Femur (tissue), 1 donor: ENCODE data around the gene ADARB2.
A peak's percentile ranks its signal among the peaks of the same experiment; 100 is the strongest.
"Not testable (repeated sequence)": the region's sequence is repeated elsewhere in the genome, so short reads cannot be mapped to it uniquely, and the experiment has no call there.

Experiments
- DNase-seq: peaks from one replicate; pipeline ENCODE4 v3.0.0-alpha.2; 2017

Gene ADARB2

DNA sequence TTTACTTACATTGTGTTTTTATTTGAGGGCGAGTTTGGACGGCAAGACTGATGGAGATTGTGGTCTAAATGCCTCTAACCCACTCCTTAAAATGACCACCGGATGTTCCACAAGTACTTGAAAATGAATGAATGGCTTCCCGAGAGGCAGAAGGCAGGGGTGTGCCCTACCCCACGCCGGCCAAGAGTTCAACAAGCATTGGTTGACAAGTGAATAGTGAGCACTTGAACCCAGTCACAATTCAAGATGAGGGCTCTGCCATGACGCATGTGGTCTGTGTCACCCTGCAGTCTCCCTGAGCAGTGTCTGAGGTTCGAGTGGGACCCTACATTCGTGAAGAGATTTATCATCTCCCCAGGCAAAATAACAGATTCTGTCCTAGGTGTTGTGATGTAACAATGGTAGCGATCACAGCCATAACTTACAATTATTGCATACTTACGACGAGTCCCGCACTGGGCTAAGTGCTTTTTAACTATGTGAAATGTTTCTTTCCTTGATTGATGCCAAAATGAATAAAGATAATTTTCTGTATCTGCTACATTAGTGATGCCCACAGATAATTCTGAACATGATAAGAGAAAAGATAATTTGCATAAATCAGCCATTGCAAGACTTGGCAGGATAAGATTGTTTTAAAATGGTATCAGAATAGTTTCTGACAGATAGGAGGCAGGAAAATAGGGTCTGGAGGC, 375.8 kb downstream of the ADARB2 start:
- no peak for DNase-seq

DNA sequence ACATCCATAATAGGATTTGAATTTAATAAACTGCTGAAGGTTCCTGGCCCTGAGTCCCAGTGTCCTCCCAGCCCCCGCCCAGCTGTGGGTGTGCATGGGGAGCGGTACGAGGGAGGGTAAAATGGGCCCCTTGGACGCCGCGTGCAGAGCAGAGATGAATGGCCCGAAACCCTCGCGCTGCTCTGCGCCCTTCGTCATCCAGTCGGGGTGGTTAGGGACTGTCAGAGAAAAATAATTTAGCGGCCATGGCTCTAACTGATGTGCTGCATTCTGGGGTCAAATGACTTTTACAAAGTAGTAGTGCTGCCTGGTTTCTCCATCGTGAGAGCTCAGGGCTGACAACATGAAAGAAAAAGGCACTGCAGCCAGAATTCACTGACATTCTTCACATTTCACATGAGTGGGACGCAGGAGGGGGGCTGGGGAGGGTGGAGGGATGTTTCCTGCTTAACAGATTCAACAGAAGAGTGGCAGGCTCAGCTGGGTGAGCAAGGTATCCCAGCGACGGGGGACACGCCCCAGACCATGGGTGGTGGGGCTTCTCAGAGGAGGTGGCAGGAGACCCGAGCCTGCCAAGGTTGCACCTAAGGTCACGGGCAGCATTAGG, 376.7 kb downstream of the ADARB2 start:
- peak; percentile 61 for DNase-seq

DNA sequence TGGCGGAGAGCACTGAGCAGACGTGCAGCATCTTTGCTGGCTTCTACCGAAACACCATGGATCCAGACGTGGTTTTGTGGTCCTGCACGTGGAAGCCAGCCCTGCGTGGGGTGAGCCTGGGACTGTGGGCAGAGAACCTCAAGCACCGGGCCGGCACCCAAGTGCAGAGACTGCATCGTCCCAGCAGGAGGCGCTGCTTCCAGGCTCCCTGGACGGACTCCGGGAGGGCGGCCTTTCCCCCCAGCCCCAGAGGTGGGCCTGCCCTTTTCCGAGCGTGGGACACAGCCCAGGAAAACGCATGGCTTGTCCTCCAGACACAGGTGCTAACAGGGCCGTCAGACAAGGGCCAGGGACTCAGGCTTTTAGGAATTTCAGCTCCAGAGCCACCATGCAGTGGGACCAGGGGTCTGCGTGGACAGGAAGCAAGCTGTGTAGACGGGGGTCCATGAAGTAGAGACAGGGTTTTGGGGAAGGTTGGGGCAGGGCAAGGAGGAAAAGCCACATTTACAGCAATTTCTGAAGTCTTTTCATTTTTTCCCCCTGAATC, 377.2 kb downstream of the ADARB2 start:
- DNase-seq: peak; percentile 28

DNA sequence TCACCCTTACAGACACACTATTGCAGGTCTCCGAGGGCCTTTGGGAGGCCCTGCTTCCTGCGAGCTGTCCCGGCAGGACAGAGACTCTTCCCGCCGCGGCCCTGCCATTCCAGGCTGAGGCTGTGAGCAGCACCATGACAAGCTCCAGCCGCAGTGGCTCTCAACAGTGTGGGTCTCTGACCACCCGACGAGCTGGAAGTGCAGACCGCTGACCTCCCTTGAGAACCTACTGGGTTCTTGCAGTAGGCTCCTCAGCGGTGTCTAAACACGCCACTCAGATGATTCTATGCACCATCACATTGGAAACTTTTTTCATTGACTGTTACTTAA, 377.7 kb downstream of the ADARB2 start:
- no peak for DNase-seq

DNA sequence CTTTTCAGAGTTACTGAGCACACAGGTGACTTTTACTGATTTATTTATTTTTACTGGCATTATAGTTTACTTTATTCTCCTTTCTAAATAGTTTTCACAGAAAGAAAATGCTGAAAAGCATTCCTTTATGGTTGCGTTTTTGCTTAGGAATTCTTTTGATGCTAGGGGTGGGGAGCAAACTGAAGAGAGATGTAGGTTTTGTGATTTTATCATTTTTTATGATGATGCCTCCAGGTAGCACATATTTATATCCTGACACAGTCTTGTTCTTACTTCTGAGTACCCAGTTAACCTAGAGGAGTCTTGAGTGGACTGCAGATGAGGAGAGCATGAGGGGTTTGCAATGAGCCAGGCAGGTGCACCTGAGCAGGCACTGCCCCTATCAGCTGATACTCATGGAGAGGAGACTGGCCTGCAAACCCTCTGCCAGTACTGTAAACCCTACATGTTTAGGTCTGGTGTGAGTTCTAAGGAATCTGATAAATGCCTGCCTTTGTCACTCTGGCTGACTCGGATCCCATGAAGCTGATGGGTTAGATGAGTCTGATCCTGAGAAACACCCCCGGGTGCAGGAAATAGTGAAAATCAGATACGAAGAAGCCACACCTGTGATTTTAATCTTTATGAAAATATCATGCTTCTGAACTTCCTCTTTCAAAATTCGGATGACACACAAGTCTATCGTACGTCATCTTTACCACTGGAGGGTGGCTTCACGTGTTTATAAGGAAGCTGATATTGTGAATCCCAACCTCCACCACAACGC, 378.3 kb downstream of the ADARB2 start:
- no peak for DNase-seq

DNA sequence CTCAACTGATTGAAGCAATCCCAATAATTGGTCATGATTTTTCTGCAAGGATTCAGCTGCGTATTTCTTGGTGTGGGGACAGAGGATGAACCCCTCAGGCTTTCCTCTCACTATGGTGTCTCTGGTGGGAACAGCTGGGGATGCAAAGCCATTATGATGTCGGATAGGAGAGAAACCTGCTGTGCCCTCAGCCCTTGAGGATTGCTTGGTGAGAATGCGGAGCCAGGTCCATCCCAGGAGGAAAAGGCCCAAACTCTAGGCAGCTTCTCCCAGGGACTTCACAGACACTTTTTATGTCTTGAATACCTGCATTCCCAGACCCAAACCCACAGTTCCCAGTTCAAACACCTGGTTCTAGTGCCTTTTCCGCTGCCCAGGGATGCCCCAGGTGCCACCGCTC, 379.2 kb downstream of the ADARB2 start:
- DNase-seq: no peak

DNA sequence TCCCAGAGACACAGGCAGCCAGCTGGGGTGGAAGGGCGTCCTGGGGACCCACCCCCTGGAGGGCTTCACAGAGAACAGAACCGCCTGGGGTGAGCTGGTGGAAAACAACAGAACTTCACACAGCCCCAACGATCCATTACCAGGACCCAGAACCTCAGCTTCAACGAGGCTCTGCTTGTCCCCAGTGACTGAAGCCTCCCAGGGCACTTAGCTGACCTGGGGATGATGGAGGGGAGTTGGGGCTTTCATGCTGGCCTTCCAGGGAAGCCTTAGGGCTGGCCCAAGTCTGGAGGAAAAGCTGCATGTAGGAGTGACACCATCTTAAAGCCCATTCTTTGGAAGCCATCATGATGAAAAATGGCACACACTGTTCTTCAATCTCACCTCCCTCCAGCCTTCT, 381.0 kb downstream of the ADARB2 start:
- DNase-seq: no peak

DNA sequence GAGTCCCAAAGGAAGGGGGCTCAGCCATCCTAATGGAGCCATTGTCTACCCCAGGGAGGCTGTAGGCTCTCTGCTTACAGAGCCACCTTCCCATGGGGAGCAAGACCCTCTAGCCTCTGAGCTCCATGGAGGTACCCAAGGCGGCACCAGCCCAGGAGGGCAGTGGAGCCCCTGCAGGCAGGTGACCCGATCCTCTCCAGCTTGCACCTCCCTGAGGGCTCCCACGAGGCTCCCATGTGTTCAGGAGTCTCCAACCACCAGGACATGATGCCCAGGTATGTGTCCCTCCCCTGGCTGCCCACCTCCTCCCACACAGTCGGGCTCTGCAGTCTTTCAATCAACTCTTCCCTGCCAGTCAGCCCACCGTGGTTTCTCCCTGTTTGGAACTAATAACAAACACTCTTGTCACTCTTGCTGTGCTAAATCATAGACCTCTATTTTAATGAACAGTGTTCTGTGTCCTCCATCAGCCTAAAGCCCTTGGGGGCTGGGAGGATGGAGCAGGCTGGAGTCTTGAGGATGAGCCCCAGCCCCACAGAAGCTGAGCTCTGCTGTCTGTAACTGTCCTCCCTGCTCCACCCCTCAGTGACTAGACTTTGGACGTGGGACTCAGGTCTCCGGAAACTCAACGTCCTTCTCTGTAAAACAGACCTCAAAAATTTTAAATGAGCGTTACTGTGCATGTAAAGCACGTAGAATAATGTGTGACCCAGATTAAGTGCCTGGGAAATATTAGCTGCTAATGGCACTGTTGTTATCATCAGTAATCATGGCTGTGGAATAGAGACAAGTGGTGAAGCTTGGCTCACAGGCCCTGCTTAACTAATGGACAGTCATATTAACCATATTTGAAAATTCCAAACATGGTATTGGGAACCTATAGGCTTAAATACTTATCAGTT, 382.3 kb downstream of the ADARB2 start:
- no peak for DNase-seq

DNA sequence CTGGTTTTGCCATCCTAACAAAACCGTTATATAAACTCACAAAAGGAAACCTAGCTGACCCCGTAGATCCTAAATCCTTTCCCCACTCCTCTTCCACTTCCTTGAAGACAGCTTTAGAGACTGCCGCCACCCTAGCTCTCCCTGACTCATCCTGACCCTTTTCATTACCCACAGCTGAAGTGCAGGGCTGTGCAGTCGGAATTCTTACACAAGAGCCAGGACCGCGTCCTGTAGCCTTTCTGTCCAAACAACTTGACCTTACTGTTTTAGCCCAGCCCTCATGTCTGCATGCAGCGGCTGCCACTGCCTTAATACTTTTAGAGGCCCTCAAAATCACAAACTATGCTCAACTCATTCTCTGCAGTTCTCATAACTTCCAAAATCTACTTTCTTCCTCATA, 385.0 kb downstream of the ADARB2 start:
- not testable (repeated sequence) for DNase-seq

DNA sequence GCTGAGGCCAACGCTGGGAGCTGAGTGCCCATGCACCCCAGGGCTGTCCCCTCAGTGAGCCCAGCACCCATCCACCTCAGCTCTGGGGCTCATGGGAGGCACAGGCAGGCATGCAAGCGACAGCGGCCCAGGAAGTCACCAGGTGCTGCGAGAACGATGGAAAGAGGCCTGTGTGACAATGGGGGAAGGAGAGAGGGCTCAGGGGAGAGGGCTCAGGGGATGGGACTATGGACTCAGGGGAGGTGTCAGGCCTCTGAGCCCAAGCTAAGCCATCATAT, 388.6 kb downstream of the ADARB2 start:
- no peak for DNase-seq

DNA sequence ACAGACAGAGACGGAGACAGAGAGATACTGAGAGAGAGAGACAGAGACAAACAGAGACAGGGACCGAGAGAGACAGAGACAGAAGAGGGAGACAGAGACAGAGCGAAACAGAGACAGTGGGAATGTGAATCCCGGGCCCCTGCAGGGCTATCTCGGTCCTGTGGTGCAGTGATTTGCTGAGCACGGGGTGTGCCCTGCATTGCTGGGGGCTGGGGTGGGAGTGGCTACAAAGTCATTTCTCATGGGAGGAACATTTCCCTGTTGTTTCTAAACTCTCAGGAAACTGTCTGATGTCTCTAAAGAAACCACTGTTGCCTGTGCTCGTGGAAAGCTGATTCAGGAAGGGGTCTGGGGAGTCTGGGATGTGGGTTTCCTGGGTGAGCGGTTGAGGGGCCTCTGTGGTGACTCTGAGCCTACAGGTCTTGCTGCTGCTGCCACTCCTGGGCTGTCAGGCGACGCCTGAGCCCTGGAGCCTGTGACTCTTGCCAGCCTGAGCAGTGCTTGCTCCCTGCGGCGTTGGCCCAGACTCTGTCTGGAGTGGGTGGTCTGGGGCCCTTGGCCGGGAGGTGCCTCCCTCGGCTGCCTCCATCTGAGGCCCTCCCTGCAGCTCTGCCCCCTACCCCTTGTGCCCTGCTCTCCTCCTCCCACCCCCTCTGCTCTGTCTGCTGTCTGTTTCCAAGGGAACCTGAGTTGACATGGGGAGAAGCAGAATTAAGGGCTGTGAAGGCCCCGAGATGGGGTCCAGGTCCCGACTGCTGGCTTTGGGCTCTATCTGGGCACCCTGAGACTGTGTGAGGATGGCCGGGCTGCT, 389.2 kb downstream of the ADARB2 start:
- no peak for DNase-seq

DNA sequence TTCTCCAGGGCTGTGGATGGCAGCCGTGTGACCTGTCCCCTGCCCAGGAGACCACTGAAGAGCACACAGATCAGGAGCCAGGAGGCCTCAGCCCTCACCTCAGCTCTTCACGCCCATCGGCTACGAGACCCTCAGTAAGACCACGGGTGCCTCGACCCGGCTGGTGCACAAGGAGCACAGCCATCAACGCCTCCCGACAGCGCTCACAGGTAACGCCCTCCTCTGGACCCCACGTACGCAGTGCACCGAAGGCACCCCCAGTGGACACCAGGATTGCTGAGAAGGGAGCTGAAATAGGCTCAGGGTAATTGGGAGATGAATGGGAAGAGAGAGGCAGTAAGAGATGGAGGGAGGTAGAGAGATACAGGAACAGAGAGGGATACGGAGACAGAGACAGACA, 389.8 kb downstream of the ADARB2 start:
- no peak for DNase-seq

DNA sequence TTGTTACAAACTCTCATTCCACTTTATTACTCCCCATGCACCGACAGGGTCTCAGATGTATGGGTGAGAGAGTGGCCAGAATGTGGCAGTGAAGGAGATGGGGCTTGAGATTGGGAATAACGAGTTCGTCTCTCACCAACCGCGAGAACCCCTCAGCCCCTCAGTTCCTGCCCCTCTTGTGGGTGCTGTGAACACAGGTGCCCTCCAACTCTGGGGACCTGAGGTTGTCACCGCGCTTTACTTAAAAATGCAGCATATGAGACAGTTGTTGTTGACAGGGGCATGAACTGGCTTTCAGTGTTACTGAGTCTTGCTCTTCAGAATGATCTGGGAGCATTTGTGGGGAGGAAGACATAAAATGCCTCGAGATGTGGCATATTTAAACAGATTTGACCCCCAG, 391.1 kb downstream of the ADARB2 start:
- DNase-seq: no peak

DNA sequence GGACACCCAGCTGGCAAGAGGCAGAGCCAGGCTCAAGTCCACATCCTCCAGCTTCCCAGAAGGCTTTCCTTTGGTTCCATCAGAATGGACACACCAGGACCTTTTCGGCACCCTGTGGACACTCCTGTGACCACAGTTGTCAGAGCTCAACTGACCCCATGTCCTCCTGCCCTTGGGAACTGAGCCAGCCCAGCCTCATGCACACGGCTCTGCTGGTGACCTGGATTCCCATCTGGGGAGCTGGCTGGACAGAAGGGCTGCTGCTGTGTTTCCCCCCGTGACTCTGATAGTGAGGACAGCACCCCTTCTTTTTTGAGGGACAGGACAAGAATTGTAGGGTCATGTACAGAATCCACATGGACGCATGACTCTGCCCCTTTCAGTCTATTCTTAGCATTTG, 392.0 kb downstream of the ADARB2 start:
- DNase-seq: no peak

DNA sequence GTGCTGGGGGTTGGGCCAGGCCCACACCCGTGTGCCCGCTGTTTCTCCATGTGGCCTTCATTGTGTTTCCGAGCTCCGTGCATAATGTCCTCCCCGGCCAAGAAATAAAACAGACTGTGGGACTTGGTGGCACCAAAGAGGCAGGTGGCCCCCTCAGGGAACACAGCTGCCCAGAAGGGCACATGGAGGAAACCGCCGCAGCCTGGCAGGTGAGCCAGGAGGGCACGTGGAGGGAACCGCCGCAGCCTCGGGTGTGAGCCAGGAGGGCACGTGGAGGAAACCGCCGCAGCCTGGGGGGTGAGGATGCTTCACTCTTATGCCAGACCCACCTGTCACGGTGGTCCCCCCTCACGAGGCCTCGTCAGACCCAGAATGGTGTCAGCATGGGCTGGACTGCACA, 392.5 kb downstream of the ADARB2 start:
- DNase-seq: no peak

DNA sequence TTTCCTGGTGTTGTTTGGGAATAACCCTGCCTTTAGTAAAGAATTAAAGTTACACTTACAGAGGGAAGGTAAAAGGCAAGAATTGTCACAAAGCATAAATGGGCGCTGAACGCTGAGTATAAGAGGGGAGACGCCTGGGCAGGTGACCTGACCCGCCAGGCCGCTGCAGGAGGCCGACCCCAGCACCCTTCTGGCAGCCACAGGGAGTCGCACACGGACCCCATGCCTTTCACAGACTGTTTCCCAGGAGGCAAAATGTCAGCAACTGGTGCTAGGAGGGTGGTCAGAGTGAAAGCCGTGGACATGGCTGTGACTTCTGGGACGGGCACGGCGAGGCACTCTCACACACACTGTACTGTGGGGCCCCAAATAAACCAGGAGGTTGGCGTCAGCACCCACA, 392.9 kb downstream of the ADARB2 start:
- no peak for DNase-seq

DNA sequence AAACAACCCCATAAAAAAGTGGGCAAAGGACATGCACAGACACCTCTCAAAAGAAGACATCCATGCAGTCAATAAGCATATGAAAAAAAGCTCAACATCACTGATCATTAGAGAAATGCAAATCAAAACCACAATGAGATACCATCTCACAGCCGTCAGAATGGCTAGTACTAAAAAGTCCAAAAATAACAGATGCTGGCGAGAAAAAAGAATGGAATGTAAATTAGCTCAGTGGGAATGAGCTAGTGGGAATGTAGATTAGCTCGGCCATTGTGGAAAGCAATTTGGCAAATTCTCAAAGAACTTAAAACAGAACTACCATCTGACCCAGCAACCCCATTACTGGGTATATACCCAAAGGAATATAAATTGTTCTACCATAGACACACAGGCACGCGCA, 394.1 kb downstream of the ADARB2 start:
- no peak for DNase-seq

DNA sequence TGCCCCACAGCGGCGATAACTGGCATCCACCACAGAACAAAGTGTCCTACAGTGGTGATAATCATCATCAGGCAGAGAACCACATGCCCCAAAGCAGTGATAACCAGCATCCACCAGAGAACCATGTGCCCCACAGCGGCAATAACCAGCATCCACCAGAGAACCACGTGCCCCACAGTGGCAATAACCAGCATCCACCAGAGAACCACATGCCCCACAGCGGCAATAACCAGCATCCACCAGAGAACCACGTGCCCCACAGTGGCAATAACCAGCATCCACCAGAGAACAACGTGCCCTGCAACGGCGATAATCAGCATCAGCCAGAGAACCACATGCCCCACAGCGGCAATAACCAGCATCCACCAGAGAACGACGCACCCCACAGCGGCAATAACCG, 396.3 kb downstream of the ADARB2 start:
- DNase-seq: not testable (repeated sequence)

DNA sequence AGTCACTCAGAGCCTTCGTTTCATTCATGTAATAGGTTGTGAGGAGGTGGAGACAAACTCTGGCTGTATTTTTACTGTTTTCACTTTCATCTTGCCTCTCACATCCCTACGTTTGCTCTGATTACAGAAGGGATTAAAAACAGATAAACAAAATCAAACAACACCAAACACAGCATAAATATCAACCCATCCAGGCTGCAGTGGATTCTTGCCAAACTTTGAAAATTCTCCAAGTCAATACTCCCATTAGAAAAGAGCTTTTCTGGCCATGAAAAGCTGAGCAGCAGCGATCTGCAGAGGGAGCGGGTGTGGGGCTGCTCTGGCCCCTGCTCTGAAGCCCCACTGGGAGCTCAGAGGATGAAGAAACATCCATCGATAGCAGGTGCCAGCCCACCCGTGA, 397.9 kb downstream of the ADARB2 start:
- DNase-seq: no peak

DNA sequence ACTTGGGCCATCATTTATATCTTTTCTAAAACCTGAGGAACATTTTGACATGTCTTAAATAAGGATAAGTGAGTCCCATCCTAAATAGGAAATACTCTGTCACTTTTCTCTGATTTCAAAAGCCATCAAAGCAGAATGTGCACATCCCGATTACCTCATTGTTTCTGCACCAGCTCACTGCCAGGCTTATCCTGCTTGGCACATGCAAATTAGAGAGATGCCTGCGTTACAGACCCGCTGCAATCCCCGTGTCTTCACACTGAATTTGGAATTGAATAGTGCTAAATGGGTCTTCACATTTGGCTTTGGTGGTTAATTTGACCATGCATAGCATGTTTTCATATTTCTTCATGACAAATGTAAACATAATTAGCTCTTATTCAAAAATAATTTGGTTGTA, 401.7 kb downstream of the ADARB2 start:
- DNase-seq: no peak

DNA sequence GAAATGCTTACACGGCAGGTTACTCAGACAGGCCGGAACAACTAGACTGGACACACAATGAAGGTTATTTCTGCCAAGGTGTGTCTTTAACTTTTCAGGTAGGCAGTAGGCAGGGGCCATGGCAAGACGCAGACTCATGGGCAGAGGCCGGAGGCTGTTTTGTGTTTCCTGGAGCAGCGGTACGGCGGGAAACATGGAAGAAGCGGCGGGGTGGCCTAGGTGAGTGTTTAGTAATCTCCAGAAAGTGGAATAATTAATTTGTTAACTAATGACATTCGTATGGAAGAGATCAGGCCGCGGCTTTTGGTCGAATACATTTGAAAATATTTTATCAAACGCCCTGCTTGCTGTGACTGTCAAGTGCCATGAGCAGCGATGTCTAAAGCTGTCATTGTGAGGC, 403.3 kb downstream of the ADARB2 start:
- DNase-seq: no peak

DNA sequence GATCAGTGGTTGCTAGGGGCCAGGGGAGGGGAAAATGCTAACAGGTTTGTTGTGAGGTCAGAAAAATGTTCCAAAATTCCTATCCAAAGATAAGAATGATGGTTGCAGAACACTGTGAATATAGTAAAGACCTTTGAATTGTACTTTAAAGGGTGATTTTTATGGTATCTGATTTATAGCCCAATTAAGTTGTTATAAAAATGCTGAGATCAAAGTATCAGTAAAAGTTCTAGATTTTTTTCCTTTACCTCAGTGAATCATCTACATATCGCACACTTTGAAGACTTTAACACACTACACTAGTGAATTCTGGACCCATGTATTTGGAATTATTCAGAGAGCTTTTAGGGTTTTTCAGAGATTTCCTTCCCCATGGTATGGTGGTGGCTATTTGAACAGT, 405.8 kb downstream of the ADARB2 start:
- DNase-seq: no peak
